LNCaP clone FGC (cell line): ENCODE measurements around the gene ZNF177.

Experiments used
- DNase-seq: peaks from one replicate; pipeline ENCODE4 v3.0.0-alpha.2; 2011; ENCODE audit warnings: low read depth
- H3K4me3 ChIP-seq: 2 replicates; pipeline ENCODE4 v1.5.1; 2011; ENCODE audit warnings: mild to moderate bottlenecking, low read depth, low read length, control low read depth
- CTCF ChIP-seq: IDR thresholded peaks from 2 replicates; pipeline ENCODE4 v1.5.1; 2012; ENCODE audit warnings: mild to moderate bottlenecking; ENCODE audit not compliant: control insufficient read depth, insufficient read depth; ENCODE audit errors: extremely low read depth

ZNF177 gene

GRCh38 chr19:9329999-9330398 is 32.8 kb upstream of the ZNF177 start:
- no peak overlapping the region for H3K4me3 ChIP-seq
- no peak for TF ChIP-seq CTCF

GRCh38 chr19:9342610-9343304 is 20.1 kb upstream of the ZNF177 start:
- no peak for TF ChIP-seq CTCF
- no peak for DNase-seq
- H3K4me3 ChIP-seq = no peak overlapping the region

More at GRCh38 chr19:9329999-9330398, 32.8 kb upstream of the ZNF177 start:
- DNase-seq = no peak

GRCh38 chr19:9345005-9345404 is 17.8 kb upstream of the ZNF177 start:
- no peak overlapping the region for H3K4me3 ChIP-seq
- no peak for TF ChIP-seq CTCF
- DNase-seq = no peak

GRCh38 chr19:9348253-9348652 is 14.6 kb upstream of the ZNF177 start:
- no peak overlapping the region for H3K4me3 ChIP-seq
- no peak for DNase-seq
- no peak for TF ChIP-seq CTCF

GRCh38 chr19:9348671-9349070 is 14.1 kb upstream of the ZNF177 start:
- DNase-seq = no peak
- TF ChIP-seq CTCF = no peak
- H3K4me3 ChIP-seq = no peak overlapping the region

- TF ChIP-seq CTCF = no peak
- DNase-seq = no peak
- no peak overlapping the region for H3K4me3 ChIP-seq
Measured at GRCh38 chr19:9352505-9352904, 10.3 kb upstream of the ZNF177 start.

- DNase-seq = no peak
Measured at GRCh38 chr19:9353011-9353410, 9.8 kb upstream of the ZNF177 start.

More at GRCh38 chr19:9353011-9353410, 9.8 kb upstream of the ZNF177 start:
- H3K4me3 ChIP-seq = no peak overlapping the region
- TF ChIP-seq CTCF = no peak
